Panc1 (cell line): ENCODE data around the gene CDCA4.

Experiments used
- CTCF ChIP-seq: fragments of 450-650 bp; IDR thresholded peaks from 2 replicates; pipeline ENCODE4 v1.5.1; 2017; ENCODE audit warnings: mild to moderate bottlenecking
- POLR2AphosphoS5 ChIP-seq: IDR thresholded peaks from 2 replicates; pipeline ENCODE4 v1.6.1; 2012; ENCODE audit warnings: mild to moderate bottlenecking, low read depth, low read length, moderate library complexity
- TCF7L2 ChIP-seq: IDR thresholded peaks from 2 replicates; pipeline ENCODE4 v1.6.1; 2011; ENCODE audit warnings: mild to moderate bottlenecking, low read depth, low read length, inconsistent platforms

GRCh38 chr14:105058521-105059034, 37.7 kb upstream of the CDCA4 start:
- TF ChIP-seq TCF7L2 (no peak), CTCF (no peak), POLR2AphosphoS5 (no peak)
